GM06990 (cell line): ENCODE measurements around the gene GAK.

Experiments
- DNase-seq: peaks from one replicate; pipeline ENCODE4 v3.0.0-alpha.2; 2011; ENCODE audit not compliant: insufficient read length; ENCODE audit errors: extremely low read depth
- H3K27me3 ChIP-seq: replicated peaks from 2 replicates; pipeline ENCODE4 v1.6.0; 2011; ENCODE audit warnings: low read length; ENCODE audit not compliant: control insufficient read depth, insufficient read depth
- H3K36me3 ChIP-seq: 2 replicates; pipeline ENCODE4 v1.5.1; 2011; ENCODE audit warnings: low read length; ENCODE audit not compliant: control insufficient read depth, insufficient read depth
- H3K4me3 ChIP-seq: replicated peaks from 2 replicates; pipeline ENCODE4 v1.5.1; 2011; ENCODE audit warnings: low read depth, mild to moderate bottlenecking, control low read depth, low read length
- CTCF ChIP-seq: IDR thresholded peaks from 2 replicates; pipeline ENCODE4 v1.5.1; 2011; ENCODE audit warnings: low read length, control low read depth, mild to moderate bottlenecking, inconsistent platforms; ENCODE audit not compliant: insufficient read depth, poor library complexity, severe bottlenecking

Gene GAK

GRCh38 chr4:950136-951020 lies 18.3 kb upstream of the GAK start:
- DNase-seq = no peak
- no peak for TF ChIP-seq CTCF
- no peak overlapping the region for H3K4me3 ChIP-seq
- H3K27me3 ChIP-seq = no peaks in the 10 kb centered on the region
- peaks cover 2% of the 10 kb centered on the region; the same call in 1 of the 2 replicates for H3K36me3 ChIP-seq

DNA sequence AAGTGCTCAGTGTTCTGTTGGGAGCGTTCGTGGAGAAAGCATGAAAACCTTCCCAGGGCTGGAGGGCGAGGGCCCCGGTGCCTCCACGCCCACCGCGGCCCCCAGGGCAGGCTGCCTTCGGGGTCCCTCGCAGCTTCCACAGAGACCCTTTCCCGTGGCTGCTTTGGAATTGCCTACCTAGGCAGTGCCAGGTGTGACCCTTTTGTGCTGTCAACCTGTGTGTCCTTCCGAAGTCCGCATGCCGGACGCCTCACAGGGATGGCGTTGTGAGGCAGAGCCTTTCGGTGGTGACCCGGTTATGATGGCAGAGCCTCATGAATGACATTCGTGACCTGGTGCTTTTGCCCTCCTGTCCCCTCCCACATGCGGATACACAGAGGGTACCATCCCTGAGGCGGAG lies 17.5 kb upstream of the GAK start:
- no peaks in the 10 kb centered on the region for H3K36me3 ChIP-seq
- no peak for DNase-seq
- TF ChIP-seq CTCF = no peak
- H3K4me3 ChIP-seq = no peak overlapping the region
- no peaks in the 10 kb centered on the region for H3K27me3 ChIP-seq

DNA sequence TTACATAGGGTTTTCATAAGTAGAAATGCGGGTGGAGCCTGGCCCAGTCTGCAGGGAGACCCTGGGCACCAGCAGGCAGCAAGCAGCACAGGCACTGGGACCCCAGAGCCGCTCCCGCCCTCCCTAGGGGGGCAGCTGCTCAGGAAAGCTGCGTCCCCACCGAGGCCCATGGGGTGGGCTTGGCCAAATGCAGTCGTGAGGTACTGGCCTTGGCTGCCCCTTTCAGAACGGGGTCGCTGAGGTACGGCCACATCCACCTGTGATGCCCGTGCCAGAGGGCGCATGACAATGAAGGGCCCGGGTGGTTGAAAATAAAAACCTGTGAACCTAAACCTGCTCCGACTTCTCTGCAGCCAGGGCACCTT lies 16.8 kb upstream of the GAK start:
- H3K36me3 ChIP-seq = no peaks in the 10 kb centered on the region
- no peak for TF ChIP-seq CTCF
- H3K4me3 ChIP-seq = no peak overlapping the region
- H3K27me3 ChIP-seq = no peaks in the 10 kb centered on the region
- DNase-seq = no peak

GRCh38 chr4:948101-948935 lies 16.2 kb upstream of the GAK start:
- H3K27me3 ChIP-seq = no peaks in the 10 kb centered on the region
- DNase-seq = no peak
- no peak for TF ChIP-seq CTCF
- H3K4me3 ChIP-seq = no peak overlapping the region
- H3K36me3 ChIP-seq = no peaks in the 10 kb centered on the region

DNA sequence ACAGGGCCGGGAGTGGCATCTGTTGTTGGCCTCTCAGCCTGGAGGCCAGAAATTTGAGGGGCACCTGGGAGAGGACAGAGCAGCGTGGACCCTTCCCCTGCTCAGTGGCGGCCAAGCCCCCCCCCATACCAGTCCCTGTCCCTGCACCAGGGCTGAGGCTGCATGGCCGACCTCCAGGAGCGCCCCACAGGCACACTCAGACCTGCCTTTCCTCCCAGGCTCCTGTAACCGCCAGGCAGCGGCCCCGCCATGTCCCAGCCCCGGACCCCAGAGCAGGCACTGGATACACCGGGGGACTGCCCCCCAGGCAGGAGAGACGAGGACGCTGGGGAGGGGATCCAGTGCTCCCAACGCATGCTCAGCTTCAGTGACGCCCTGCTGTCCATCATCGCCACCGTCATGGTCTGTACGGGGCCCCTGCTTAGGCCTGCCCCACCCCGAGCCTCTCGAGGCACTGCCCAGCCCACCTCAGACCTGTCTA lies 15.4 kb upstream of the GAK start:
- Histone ChIP-seq H3K36me3 (no peaks in the 10 kb centered on the region), H3K4me3 (no peak overlapping the region), H3K27me3 (no peaks in the 10 kb centered on the region)
- no peak for TF ChIP-seq CTCF
- DNase-seq = no peak
